Embryonic facial prominence (tissue), 1 donor: ENCODE data around the gene HOXD4.

Experiments used
- DNase-seq: peaks from one replicate; pipeline ENCODE4 v3.0.0-alpha.2; 2016; ENCODE audit errors: extremely low spot score

HOXD4 gene

DNA sequence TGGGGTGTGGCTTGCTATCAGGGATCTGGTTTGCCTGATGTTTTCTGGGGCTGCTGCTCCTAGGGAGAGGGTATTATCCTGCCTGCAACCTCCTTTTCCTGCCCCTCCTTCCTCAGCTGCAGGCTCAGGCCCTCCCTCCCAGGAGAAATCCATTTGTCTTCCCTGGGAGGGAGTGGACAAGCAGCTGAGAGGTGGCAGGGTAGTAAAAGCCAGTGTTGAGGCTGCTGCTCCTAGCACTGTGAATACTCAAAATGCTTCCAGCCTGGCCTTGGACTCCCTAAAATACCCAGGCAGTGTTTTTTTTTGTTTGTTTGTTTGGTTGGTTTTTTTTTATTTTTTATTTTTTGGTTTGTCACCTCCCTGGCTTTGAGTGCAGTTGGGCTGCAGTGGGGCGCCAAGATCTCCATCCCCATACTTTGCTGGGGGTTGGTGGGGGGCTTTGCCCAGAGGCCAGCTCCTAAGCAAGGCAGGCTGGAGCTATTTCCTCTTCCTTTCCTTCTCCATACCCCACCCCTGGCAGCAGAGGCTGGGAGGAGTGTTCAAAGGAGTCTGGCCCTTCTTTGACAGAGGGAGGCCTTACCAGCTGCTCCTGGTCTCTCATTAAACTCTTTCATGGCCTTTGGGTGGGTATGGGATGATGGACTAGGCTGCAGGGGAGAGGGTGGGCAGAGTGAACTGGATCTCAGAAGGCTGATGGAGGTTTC is 19.4 kb downstream of the HOXD4 start:
- no peak for DNase-seq

GRCh38 chr2:176171351-176172006 is 20.1 kb downstream of the HOXD4 start:
- no peak for DNase-seq

GRCh38 chr2:176172007-176172894 is 20.9 kb downstream of the HOXD4 start:
- no peak for DNase-seq

GRCh38 chr2:176172895-176173566 is 21.7 kb downstream of the HOXD4 start:
- DNase-seq: no peak

DNA sequence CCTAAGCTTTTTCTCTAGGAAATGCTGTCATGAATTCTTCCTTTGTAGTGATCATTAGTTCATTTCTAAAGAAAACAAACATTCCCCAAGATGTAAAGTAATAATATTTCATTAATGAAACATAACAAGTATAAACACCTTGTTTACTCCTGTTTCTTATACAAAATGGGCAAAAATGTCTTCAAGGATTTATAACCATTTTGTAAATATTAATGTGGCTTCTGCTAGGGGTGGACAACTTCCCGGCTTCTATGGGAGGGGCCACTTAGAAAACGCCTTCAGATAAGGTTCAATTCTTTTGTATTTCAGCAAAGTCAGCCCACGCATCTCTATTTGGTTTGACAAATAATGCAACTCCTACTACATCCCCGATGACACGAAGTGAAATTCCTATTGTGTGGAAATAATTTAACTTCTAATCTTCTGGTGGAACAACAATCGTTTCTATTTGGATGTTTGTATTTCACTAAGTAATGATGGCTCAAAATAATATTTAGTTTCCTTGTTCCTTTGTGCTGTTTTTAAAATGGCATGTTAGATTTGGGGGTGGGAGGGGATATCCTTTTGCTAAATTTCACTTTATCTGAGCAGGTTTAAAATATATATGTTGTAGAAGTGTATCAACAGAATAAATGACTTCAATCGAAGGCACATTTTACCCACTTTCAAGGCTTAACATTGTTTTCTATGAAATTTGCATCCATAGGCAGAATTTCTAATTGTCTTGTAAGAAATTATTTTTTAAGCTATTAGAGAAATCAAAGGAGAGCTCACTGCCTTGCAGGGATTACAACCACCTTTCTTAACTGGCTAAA is 22.4 kb downstream of the HOXD4 start:
- DNase-seq: no peak

GRCh38 chr2:176174382-176174823 is 23.1 kb downstream of the HOXD4 start:
- DNase-seq: no peak

DNA sequence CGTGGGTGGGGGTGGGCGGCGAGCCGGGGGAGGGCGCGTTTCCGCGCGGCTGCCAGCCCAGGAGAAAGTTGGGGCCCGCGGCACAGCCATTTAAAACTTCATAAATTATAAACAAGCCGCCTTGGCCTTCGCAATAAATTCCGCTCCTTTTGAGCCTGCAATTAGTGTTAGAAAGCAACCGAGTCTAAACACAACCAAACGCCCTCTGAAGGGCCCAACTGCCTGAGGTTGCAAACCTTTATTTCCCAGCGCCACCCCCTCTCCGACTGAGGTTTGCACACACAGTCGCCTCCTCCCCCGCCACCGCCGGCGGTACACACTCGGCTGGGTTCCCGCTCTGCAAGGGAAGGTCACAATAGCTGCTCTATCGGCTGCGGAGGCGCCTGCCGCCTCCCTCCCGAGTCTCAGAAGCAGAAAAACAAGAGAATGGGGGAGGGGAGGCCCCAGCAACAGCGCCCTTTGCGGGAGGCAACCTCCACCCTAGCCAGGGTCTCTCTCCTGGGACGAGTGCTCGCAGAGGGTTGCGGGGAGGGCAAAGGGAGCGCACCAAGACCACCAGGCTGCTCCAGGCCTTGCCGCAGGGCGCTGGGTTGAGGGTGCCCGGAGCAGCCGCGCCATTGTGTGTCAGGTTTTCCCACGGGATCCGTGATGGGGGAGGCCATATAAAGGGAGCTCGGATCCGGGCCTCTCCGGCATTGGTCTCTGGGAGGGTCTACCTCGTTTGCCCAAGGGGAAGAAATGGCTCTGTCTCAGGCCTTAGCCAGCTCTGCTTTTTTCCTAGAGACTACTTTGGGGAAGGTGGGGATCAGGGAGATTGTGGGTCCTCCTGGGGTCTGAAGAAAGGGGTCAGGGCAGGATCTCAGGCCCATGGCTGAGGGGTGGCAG is 23.7 kb downstream of the HOXD4 start:
- DNase-seq: no peak

DNA sequence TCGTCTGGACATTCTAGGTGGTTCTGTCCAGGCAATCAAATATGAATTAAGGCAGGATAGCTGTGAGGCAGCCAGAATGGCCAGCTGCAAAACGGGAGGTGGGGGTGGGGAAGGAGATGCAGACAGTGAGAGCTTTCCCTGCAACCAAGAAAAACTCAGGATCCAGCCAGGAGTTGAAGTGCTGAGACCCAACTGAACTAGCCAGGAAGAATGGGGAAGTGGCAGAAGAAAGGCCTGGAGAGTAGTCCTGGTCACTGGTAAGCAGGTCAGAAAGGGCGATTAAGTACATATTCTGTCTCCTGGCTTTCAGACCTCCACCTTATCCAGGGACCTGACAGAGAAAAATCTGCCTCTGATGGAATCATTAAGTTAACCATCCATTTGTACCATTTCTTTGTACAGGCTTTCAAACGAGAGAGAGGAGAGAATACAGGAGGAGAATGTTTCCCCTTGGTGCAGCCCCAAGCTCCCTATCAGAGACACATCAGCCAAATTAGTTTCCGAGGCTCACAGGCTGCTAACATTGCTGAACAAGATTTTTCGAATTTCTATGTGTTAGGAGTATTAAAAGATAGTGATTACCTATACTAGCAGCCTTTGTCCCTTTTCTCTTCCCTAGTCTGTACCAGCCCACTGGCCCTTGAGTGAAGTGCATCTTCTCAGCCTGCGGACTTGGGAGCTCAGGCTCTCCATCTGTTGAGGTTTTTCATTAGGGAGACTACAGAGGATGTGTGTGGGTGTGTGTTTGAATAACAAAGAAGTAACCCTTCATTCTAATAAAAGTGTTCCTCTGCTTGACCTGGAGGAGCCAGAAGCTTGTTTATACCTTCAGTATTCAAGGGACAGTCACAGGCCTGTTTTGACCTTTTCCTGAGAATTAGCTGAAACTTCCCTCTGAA is 24.6 kb downstream of the HOXD4 start:
- DNase-seq: no peak

DNA sequence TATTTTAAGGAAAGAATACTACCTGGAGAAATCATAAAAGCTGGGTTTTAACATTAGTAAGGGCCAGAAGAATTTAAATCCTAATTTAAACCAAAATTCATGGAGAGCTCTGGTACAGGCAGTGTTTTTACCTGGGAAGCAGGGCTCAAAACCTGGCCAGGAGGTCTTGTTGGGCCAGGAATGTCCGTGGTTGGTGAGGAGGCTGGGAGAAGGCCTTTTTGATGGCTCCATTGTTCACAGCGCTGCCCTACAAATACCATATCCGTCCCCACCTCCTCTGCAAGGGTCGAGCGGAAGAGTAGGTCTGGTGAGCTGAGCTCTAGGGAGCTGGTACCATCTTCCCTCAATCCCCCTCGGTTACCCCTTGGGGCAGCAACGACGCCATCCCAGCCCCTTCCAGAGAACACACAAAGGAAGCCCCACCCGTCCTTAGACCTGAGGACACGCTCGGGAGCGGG is 26.3 kb downstream of the HOXD4 start:
- DNase-seq: no peak

DNA sequence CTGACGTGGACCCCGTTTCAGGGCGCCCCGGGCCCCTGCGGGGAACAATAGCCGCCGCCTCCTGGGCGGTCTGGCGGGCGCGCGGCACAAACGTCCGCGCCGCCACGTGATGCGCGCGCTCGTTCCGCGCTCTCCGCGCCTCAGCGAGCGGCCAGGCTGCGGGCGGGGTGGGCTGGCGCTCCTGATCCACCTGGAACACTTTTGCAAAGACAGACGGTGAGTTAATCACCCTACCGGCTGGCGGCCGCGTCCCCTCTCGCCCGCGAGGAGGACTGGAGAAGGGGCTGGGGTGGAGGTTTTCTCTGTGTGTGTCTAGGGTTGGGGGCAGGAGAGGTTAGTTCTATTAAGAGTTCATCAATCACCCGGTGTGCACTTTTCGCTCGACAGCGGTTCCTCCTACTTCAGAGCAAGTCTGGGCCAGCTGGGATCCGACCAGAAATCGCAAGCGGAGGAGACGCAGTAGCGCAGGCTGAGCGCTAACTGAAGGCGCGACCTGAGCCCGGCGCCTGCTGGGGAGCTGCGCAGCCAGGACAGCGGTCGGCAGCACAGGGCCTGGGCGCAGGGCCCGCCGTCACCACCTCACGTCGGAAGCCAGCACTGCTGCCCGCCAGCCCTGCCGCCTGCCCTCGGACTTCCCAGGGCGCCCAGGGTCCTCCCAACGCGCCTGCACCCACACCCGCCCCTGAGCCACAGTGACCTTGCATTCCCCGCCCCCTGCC is 26.8 kb downstream of the HOXD4 start:
- no peak for DNase-seq

- DNase-seq: no peak
Observed at GRCh38 chr2:176178757-176179295, 27.5 kb downstream of the HOXD4 start.

GRCh38 chr2:176181551-176181950 is 30.2 kb downstream of the HOXD4 start:
- no peak for DNase-seq

GRCh38 chr2:176182671-176183070 is 31.3 kb downstream of the HOXD4 start:
- DNase-seq: no peak

DNA sequence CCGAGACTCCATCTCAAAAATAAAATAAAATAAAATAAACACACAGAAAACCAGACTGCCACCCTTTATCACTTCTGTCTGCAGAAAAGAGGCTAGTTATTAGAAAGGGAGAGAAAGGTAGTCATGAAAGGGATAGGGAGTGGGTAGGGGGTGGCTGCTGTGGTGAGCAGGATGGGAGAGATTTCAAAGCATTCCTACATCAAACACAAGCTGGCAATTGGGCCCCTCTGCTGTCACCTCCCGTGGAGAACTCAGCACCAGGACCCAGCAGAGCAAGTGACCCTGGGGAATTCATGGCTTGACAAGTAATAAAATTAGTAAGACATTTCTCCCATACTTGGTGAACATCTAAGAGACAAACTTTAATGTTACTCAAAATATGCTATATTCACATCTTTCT is 33.4 kb downstream of the HOXD4 start:
- no peak for DNase-seq

- DNase-seq: no peak
Observed at GRCh38 chr2:176186024-176186423, 34.7 kb downstream of the HOXD4 start.

GRCh38 chr2:176187200-176187898 is 36.0 kb downstream of the HOXD4 start:
- no peak for DNase-seq
